Measurements from ENCODE around the gene MAST4. TPM values are rescaled to one million over a fixed set of nuclear protein-coding genes. Genes with fewer than 3 reads are reported as not detected.

The MAST4 gene
- total RNA-seq, 1 donor from 2014 or later: 109 TPM

GRCh38 chr5:66644111-66644510, 47.9 kb downstream of the MAST4 start:
- no peak for DNase-seq (ENCODE audit: extremely low read depth, low read depth, low spot score)

- no peak for DNase-seq (ENCODE audit: extremely low read depth, low read depth, low spot score)
Measured at GRCh38 chr5:66645039-66645438, 48.8 kb downstream of the MAST4 start.

- DNase-seq (ENCODE audit: extremely low read depth, low read depth, low spot score): no peak
Measured at GRCh38 chr5:66646570-66646969, 50.4 kb downstream of the MAST4 start.

GRCh38 chr5:66647146-66647856, 51.1 kb downstream of the MAST4 start:
- no peak for DNase-seq (ENCODE audit: extremely low read depth, low read depth, low spot score)

GRCh38 chr5:66652818-66653217, 56.6 kb downstream of the MAST4 start:
- no peak for DNase-seq (ENCODE audit: extremely low read depth, low read depth, low spot score)

GRCh38 chr5:66653325-66653724, 57.1 kb downstream of the MAST4 start:
- no peak for DNase-seq (ENCODE audit: extremely low read depth, low read depth, low spot score)

- no peak for DNase-seq (ENCODE audit: extremely low read depth, low read depth, low spot score)
Measured at GRCh38 chr5:66655395-66656324, 59.5 kb downstream of the MAST4 start.

GRCh38 chr5:66658516-66658915, 62.3 kb downstream of the MAST4 start:
- no peak for DNase-seq (ENCODE audit: extremely low read depth, low read depth, low spot score)

GRCh38 chr5:66659780-66660179, 63.6 kb downstream of the MAST4 start:
- DNase-seq (ENCODE audit: extremely low read depth, low read depth, low spot score): no peak

- no peak for DNase-seq (ENCODE audit: extremely low read depth, low read depth, low spot score)
Measured at GRCh38 chr5:66660396-66660795, 64.2 kb downstream of the MAST4 start.

- no peak for DNase-seq (ENCODE audit: extremely low read depth, low read depth, low spot score)
Measured at GRCh38 chr5:66661149-66661548, 65.0 kb downstream of the MAST4 start.

- DNase-seq (ENCODE audit: extremely low read depth, low read depth, low spot score): no peak
Measured at GRCh38 chr5:66666778-66667177, 70.6 kb downstream of the MAST4 start.

GRCh38 chr5:66669086-66669861, 73.1 kb downstream of the MAST4 start:
- DNase-seq (ENCODE audit: extremely low read depth, low read depth, low spot score): no peak

GRCh38 chr5:66669862-66670195, 73.6 kb downstream of the MAST4 start:
- DNase-seq (ENCODE audit: extremely low read depth, low read depth, low spot score): no peak

GRCh38 chr5:66671305-66671704, 75.1 kb downstream of the MAST4 start:
- no peak for DNase-seq (ENCODE audit: extremely low read depth, low read depth, low spot score)

GRCh38 chr5:66674802-66675201, 78.6 kb downstream of the MAST4 start:
- no peak for DNase-seq (ENCODE audit: extremely low read depth, low read depth, low spot score)

- DNase-seq (ENCODE audit: extremely low read depth, low read depth, low spot score): no peak
Measured at GRCh38 chr5:66675406-66675805, 79.2 kb downstream of the MAST4 start.

- DNase-seq (ENCODE audit: extremely low read depth, low read depth, low spot score): no peak
Measured at GRCh38 chr5:66680221-66680620, 84.0 kb downstream of the MAST4 start.

- DNase-seq (ENCODE audit: extremely low read depth, low read depth, low spot score): no peak
Measured at GRCh38 chr5:66680804-66681203, 84.6 kb downstream of the MAST4 start.

- no peak for DNase-seq (ENCODE audit: extremely low read depth, low read depth, low spot score)
Measured at GRCh38 chr5:66684663-66685062, 88.5 kb downstream of the MAST4 start.

- DNase-seq (ENCODE audit: extremely low read depth, low read depth, low spot score): no peak
Measured at GRCh38 chr5:66689522-66690220, 93.5 kb downstream of the MAST4 start.
